Brain pericyte (primary cell): ENCODE results near the gene KICS2.
A peak's percentile ranks its signal among the peaks of the same experiment; 100 is the strongest.
"Not testable (repeated sequence)": the region's sequence is repeated elsewhere in the genome, so short reads cannot be mapped to it uniquely, and the experiment has no call there.

Experiments used
- DNase-seq: peaks from one replicate; pipeline ENCODE4 v3.0.0-alpha.2; 2012; ENCODE audit warnings: low read depth, low spot score

Gene KICS2

DNA sequence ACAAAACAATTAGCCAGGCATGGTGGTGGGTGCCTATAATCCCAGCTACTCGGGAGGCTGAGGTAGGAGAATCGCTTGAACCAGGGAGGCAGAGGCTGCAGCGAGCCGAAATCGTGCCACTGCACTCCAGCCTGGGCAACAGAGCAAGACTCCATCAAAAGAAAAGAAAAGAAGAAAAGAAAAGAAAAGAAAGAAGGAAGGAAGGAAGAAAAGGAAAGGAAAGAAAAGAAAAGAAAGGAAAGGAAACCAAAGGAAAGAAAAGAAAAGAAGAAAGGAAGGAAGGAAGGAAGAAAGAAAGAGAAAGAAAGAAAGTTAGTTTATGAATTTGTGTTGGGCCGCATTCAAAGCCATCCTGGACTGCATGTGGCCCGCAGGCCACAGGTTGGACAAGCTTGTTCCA, 4.5 kb downstream of the KICS2 start:
- DNase-seq = not testable (repeated sequence)

DNA sequence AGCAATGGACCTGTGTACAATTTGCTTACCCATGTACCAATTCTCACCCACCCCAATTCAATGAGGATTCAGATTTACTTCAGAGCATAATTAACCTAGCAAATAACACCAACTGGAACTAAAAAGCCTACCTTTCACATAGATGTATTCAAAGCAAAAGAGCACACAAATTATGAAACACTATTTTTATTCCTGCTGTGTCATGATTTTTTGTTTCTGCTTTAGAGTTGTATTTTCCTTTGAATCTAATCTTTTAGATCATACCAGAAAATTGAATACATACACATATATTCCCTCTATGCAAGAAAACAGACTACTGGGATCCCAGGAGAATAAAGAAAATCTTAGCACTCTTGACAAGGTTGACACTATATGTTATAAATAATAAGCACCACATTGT, 5.9 kb downstream of the KICS2 start:
- no peak for DNase-seq

DNA sequence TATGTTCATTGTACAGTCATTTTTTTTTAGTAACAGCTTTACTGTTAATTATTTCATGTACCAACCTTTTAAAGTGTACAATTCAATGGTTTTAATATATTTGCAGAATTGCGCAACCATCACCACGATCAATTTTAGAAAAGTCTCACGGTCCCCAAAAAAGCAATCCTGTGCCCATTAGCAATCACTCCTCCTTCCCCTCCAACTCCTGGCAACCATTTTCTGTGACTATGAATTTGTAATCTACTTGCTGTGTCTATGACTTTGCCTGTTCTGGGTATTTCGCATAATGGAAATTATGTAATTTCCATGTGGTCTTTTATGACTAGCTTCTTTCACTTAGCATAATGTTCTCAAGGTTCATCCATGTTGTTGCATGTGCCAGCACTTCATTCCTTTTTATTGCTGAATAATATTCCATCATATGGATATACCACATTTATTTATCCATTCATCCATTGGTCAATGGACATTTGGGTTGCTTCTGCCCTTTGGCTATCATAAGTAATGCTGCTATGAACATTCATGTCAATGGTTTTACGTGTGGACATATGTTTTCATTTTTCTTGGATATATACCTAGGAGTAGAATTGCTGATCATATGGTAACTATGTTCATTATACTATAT, 9.9 kb downstream of the KICS2 start:
- DNase-seq = no peak

DNA sequence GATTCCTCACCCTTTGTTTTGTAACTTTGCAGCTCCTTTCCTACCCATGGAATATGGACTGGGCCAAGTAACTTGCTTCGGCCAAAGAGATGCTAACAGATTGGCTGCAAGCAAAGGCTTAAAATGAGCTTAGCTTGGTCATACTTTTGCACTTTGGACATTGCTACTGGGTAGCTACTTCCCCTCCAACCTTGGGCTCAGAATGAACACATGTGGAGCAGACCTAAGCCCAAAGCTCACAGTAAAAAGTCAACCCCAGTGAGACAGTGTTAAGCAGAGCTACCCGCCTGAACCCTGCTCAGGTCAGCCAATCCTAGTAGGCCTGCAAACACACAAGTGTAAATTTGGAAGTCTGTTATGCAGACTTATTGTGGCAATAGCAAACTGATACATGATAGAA, 14.6 kb downstream of the KICS2 start:
- no peak for DNase-seq

DNA sequence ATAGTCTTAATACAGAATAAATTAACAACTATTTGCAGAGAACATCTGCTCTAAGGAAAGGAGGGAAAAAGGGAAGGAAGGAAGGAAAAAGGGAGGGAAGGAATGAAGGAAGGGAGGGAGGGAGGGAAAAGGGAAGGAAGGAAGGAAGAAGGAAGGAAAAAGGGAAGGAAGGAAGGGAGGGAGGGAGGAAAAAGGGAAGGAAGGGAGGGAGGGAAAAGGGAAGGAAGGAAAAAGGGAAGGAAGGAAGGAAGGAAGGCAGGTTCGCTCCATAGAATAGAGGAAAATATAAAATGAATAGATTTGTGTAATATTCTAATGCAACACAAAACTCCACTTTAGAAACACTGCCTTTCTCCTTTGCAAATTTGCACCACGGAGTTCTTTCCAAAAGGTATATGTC, 16.6 kb downstream of the KICS2 start:
- DNase-seq = no peak

DNA sequence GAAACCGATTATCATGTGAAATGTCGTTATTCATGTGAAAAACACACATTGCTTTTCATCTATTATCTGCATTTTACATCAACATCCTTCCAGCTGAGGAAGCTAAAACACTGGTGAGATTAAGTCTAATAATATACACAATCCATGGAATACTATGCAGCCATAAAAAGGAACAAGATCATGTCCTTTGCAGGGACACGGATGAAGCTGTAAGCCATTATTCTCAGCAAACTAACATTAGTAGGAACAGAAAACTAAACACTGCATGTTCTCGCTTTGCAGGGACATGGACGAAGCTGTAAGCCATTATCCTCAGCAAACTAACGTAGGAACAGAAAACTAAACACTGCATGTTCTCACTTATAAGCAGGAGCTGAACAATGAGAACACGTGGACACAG, 18.3 kb downstream of the KICS2 start:
- DNase-seq = no peak

DNA sequence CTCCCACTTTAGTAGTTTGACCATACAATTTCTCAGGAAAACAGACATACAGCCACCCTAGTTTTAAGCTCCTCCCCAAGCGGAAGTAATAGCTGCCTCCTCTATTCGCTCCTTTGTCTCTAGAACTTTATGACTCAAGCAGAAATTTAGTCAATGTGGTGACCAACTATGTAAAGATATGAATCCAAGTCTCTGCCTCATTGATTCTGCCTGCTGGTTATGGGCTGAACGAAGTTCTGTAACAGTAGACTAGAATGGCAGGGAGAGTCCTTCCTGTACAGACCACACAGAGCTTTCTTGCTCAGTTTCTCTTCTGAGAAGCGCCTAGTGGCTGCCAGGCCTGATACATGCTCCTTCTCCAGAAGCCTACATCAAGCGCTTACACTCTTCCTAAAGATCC, 19.1 kb downstream of the KICS2 start:
- DNase-seq = no peak

DNA sequence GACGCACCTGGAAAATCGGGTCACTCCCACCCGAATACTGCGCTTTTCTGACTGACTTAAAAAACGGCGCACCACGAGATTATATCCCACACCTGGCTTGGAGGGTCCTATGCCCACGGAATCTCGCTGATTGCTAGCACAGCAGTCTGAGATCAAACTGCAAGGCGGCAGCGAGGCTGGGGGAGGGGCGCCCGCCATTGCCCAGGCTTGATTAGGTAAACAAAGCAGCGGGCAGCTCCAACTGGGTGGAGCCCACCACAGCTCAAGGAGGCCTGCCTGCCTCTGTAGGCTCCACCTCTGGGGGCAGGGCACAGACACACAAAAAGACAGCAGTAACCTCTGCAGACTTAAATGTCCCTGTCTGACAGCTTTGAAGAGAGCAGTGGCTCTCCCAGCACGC, 26.3 kb downstream of the KICS2 start:
- DNase-seq = not testable (repeated sequence)

DNA sequence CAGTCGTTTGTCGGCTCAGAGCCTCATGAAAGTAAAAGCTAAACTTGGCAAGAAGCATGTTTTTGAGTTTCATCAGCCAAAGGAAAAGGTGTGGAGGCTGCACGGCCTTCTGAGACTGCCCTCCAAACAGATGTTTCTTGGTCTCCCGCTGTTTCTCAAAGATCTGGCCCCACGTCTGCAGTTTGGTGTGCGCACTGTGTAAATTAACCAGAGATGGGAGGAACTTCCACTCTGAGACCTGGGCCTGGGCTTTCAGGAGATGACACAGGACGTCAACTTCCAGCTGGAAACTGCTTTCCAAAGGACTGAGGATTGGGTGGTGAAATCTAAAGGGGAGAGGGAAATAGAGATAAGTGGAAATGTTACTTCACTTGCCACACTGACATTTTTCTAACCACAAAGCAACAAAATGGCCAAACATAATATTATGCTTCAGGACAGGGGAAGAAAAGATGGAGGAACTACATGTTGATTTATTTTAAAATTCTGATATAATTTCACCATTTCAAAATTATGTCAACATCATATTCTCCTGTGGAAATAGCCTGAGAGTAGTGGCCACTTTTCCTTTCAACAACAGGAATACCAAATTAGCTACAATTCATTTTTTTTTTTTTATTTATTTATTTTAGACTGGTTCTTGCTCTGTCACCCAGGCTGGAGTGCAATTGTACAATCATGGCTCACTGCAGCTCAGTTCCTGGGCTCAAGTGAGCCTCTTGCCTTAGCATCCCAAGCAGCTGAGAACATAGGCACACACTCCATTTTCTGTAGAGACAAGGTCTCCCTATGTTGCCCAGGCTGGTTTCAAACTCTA, 27.6 kb downstream of the KICS2 start:
- no peak for DNase-seq

DNA sequence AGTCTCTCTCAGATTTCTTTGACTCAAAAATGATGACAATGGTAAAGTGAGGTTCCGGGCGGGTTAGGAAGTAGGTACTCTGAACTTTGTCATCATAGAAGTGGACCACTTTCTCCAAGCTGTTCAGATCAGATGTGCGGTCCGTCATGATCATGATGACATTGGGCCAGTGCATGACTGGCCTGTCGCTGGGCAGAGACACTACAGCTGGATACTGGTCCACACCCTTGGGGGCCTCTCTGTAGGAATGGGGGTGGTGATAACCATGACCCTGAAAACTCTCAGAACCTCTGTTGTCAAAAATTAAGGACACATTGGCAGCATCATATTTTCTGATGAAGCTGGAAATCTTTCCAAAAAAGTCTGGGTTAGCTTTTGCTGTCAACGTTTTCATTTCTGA, 28.2 kb downstream of the KICS2 start:
- DNase-seq = no peak

DNA sequence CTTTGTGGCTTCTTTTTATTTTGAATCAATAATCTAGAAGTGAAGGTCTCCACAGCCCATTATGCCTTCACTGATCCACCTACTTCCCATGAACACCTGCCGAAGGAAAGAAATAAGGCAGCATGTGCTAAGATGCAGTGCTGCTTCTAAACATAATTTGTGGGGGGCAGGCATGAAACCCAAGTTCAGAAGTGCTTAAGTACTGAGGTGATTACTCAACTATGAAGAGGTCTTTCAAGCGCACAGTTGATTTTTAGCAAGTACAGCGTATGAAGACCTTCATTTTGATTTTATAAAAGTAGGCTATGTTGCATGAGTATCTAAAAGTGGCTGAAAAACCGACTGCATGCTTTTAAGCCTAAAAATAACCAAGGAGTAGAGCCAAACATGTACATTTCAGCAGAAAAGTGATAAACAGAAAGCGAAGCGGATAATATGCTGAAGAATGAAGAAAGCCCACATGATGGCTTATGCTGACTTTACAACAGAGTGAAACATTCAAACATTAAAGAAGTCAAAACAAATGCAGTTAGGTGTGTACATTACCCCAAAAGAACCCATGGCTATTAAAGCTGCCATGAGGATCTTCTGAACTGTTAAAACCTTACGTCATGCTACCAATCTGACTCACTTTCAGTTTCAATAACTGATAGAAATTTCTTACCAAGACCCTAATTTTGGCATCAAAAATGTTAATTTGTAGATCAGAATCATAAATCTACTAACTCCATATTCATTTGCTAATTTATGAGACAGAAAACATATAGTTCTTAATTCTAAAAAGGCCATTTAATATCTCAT, 29.3 kb downstream of the KICS2 start:
- DNase-seq = no peak

DNA sequence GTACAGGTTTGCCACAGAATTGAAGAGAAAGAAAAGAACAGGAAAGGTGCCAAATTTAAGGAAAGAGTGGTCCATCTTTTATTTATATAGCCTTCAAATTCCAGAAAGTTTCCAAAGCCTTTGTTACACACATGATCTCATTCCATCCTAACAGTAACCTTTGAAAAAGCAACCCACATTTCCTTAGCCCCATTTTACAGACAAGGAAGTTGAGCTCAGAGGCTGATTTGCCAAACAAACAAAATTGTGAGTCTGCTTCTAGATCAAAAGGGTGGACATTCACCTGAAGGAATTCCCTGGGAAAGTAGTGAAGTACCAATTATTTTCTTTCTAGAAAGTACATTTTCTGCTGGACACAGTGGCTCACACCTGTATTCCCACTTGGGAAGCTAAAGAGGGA, 32.0 kb downstream of the KICS2 start:
- DNase-seq = no peak

DNA sequence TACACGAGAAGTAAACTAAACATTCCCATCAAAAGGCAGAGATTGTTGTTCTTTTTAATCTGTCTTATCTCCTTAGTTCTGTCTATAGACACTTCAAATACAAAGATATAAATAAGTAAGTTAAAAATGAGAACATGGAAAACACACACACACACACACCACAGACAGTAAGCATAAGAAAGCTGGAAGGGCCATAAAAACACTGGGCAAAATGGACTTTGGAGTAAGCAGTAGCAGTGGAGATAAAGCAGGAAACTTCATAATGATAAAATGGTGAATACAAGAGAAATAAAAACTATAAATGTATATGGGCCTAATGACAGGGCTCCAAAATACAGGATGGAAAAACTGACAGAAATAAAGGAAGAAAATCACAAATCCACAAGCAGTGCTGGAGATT, 32.6 kb downstream of the KICS2 start:
- DNase-seq = no peak

DNA sequence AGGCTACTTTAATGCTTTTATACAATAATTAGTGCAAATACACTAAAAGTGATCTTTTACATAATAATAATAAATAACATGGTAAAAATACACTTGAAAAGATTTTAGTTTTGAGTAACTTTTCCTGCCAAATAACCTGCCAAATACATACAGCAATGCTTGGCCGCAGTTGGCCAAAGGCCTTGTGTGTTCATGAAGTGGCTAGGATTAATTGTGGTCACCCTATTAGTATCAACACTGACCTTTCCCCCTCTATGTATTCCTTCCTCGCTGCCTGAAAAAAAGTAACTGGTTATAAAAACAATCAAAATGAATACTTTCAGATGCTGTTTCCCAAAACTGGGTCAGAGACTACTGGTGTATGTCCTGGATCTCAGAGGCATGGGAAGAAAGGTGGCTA, 34.3 kb downstream of the KICS2 start:
- no peak for DNase-seq

DNA sequence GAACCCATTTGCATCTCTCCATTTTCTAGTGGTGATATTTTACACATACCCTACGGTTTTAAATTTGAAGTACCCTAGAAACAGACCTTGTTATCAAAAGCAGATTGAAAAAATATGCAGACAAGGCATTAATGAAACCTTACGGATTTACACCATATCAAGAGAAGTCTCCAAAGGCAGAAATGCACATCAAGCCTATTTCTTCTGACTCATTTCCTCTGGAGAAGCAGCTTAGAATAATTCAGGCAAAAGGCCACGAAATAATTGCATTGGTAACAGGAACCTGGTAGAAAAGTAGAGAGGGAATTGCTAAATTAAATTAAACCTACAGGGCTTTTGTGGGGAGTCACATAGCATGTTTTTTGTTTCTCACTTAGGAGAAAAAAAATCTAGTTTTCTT, 34.7 kb downstream of the KICS2 start:
- no peak for DNase-seq

DNA sequence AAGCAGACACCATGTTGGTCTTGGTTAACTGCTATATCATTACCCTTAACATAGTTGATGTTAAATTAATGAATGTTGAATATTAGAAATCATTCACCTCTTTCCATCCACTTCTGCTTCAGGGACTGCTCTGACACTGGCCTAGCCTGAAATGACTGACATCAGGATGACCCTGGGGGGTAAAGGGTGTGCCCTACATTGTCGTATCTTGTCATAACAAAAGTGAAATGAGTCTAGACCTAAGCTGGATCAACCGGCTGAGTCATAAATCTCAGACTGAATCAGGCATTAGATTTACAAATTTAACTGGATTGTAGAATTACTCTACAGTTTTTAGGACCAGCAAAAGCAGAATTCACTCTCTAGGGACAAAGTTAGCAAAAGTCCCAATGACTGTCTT, 35.3 kb downstream of the KICS2 start:
- DNase-seq = no peak

DNA sequence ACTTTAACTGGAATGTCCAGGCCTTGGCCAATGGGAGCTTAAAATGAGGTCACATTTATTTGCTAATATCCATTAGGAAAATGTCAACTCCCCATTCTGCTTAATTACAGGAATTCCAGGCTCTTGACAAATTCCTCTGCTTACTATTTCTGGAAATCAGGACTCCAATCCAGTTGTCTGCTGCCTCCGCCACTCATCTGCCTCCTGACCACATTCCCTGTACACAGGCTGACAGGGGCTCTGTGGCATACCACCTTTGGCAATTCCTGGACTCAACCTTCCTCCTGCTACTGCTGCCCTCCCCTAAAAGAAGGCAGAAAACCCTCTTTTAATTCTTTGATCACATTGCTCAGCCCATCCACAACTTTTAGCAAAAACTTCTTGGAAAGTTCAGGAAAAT, 37.9 kb downstream of the KICS2 start:
- DNase-seq = no peak

DNA sequence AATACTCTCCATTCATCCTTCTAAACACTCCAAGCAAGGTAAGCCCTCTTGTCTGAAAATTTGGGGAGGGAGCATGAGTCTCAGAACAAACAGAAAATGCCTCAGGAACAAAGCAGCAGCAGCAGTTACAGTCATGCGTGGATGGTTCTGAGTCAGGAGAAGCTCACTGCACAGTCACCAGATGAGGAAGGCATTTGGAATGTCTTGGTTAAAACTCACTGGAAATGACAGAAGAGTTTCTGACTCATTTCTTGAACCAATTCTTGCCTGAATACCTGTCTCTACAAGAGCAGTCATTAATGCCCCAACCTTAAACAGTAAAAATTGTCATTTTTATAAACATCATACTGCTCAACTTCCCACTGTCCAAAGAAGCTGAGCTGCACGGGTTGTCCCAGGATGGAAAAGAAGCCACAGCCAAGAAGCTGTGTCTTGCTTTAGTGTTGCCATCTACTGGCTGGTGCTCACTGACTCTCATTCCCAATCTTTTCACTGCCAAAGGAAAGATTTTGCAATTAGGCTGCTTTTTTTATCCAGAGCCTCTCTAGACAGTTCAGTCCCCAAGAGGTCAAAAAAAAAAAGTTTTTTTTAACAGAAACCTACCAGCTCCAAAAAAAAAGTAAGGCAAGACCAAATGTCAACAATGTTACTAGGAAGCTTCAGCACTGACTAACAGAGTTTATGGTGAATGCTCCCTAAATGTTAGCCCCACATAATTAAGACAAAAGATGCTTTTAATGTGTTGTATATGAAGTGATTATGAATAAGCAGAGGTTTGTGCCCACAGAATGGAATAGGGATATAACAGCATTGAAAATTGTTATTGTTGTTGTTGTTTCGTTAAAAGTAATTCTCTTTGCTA, 40.4 kb downstream of the KICS2 start:
- DNase-seq = peak; percentile 53

DNA sequence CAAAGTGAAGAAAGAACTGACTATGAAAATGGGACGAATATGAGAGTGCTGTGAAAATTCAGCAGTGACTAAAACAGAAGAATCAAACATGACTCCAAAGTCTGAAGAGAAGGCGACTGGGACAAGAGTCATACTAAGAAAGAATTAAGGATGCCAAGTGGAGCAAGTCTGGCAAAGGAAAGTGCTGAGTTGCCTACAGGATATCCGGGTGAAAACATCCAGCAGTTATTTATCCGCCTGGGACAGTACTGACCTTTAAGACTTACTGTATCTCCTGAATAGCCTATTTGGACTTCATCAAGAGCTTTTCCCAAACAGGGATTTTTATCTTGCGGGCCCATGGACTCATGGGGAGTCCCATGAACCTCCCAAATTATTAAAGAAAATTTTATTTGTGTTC, 41.1 kb downstream of the KICS2 start:
- DNase-seq = no peak

DNA sequence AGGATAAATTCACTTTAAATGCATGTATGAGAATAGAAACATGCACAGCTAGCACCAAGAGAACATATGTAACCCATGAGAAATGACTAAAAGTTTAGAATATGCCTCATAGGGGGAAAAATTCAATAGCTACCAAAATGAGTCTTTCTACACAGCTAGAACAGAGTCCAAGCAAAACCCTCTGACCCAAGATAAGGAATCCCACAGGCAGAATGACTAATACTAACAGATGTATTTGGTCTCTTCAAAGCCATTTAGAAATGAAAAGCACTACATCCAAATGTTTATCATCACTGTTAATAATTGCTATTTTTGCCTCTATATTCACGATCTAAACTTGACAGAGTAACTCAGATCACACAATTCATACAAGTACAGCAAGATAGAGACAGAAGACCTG, 44.0 kb downstream of the KICS2 start:
- no peak for DNase-seq

DNA sequence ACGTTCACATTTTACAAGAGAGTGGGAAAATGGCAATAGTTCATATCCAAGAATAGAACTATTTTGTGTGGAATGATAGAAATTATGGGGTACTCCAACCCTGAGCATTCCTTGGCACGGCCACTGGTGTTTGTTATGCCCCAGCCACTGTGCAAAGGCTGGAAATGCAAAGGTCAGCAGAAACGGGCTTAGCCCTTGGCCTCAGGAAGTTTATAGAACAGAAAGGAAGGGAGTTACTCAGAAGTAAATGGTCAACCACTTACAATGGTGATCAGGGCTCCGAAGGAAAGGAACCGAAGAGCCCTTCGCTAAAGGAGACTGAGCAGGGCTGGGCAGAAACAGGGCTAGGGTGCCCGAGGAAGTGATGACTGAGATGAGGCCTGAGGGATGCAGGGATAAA, 45.1 kb downstream of the KICS2 start:
- DNase-seq = no peak
